Activated CD4-positive, alpha-beta T cell treated with anti-CD3 and anti-CD28 coated beads, Interleukin-10, Interleukin-2, amounts not matched to agents 100 ng/mL and 50 ng/mL, durations not matched to agents 16 hours and 8 hours (primary cell): ENCODE data around the gene TLK2.

Experiments
- DNase-seq: peaks from one replicate; pipeline ENCODE4 v3.0.0-alpha.2; 2020

The TLK2 gene

DNA sequence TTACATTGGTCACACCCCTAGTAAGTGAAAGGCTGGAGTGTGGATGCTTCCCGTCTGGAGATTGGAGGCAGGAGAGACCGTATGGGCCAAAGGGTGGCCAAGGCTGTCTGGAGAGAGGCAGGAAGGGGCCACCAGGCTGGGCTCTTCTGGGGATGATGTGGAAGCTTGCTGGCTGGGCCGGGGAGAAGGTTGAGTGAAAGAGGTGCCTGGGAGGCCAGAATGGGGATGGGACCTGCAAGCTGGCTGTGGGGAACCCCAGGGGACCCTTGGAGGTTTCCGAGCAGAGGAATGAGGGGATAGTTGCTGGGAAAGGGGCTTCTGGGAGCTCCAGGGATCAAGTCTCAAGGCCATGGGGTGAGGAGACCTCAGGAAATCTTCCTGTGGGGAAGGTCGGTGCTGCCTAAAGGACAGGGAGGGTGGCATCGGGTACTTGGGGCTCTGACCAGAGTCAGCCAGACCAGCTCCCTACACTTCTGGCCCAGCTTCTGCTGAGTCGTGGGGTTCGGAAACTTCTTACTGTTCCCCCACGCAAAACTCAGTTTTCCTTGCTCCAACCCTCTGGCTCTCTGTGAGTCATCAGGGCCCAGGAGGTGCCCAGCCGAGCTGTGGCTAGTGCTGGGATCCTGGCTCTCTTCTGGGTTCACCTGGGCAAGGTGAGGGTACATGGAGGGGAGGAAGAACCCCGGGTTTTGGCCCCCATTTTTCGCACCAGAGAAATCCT is 151.9 kb downstream of the TLK2 start:
- no peak for DNase-seq

DNA sequence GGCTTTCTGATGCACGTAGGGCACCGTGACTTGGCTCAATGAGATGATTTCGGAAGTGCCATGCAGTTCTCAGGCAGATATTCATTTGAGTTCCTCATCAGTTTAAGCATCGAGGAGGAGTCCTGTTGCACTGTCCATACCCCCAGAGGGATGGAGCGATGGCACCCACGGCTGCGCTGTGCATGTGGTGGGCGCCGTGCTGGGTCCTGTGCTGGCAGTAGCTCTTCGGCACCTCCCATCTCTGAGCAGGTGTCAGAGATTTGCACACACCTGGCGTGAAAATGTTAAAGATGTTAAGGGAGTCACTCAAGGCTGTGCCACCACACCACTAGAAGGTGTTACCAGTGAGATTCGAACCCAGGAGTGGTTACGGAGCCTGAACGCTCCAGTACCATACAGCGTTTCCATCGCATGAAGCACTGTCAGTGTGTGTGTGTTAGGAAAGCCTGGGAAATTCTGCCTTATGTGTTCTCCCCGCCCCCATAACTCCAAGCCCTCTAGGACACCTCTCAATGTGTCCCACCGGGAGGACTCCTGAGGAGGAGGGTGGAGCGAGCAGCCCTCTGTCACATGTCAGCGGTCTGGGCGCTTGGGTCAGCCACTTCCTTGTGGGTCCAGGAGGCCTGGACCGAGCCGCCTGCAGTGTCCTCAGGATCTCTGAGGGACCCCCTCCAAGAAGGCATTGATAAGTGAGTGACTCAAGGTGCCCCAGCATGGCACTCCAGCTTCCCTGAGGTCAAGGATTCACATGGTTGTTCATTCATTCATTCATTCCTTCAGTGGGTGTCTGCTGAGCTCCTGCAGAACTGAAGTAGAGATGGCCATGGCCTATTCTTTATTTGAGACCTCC is 152.7 kb downstream of the TLK2 start:
- DNase-seq = no peak

DNA sequence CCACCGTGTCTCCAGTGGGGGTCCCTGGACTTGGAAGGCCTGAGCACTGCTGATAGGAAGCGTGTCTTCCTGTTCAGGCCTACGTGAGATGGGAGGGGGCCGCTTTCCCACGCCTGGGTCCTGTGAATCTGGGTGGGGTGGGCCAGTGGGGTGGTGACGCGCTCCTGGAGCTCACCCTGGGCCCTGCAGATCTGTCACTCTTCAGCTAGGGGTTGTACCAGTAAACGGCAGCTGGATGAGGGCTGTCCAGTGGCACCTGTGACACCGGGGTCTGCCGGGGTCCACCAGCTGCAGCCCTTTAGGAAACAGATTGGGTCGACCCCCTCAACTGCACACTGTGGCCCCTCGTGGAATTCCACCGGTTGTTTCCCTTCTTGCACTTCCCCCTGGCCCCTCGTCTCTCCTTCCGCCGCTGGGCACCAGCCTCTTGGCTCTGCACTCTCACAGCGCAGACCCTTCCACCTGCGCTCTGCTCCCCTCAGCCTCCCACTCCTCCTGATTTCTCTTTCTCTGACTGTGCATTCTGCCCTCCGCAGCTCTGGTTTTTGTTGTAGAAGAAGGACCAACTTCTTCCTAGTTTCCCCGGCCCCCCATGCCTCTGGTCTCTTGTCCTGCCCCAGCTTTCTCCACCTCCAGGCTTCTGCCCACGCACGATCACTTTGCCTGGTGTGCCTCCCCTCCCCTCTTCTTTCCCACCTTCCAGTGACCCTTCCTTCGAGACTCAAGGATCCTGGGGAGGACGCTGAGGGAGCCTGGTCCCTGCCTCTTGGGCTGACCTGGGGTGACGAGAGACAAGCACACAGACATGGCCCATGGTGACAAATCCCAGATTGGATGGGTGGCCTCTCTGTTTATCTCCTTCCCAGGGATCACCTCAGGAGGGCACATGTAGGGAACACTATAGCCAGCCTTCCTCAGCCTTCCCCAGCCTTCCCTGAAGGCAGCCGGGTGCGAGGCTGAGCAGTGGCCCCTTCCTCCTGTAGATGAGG is 153.6 kb downstream of the TLK2 start:
- DNase-seq = no peak

- DNase-seq = no peak
Measured at GRCh38 chr17:62637809-62638208, 159.2 kb downstream of the TLK2 start.

DNA sequence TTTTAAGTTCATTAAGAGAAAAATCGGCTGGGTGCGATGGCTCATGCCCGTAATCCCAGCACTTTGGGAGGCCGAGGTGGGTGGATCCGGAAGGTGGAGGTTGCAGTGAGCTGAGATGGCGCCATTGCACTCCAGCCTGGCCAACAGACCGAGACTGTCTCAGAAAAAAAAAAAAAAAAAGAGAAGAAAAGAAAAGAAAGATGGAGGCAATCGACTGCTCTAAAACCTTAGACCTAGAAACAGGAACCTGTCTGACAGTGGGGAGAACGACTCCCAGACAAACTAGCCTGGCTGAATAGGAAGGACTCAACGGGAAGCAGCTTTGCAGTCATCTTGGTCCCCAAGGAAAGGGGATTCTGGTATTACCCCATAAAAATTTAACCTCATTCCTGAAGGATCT is 162.5 kb downstream of the TLK2 start:
- DNase-seq = no peak

- no peak for DNase-seq
Measured at GRCh38 chr17:62641951-62642350, 163.3 kb downstream of the TLK2 start.

- DNase-seq = no peak
Measured at GRCh38 chr17:62643496-62643895, 164.9 kb downstream of the TLK2 start.

GRCh38 chr17:62644487-62645173 is 166.0 kb downstream of the TLK2 start:
- no peak for DNase-seq

DNA sequence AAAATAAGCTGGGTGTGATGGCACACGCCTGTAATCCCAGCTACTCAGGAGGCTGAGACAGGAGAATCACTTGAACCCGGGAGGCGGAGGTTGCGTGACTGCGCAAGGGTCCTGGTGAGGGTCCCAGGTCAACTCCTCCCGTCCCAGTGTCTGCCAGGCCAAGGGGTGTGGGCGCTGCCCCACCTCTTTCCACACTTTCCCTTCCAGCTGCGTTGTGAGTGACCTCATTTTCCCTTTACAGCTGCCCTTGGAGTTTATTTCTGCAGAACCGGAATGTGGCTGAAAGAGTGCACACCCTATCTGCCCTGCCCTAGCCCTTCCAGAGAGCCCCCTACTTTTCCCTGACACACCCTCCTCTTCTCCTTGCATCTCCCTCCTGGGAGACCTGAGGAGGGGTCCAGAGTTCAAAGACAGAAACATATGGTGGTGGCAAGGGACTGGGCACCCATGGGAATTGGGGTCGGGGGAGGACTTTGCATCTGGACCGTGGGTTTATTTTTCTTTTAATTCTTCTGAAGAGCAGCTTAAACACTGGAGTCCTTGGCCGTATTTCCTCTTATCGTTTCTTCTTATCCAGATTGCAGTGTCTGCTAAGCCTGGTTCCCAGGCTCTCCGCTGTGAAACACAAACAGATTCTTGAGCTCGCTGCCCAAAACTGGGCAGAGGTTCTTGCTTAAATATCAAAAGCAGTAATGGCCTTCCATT is 169.8 kb downstream of the TLK2 start:
- DNase-seq = no peak

DNA sequence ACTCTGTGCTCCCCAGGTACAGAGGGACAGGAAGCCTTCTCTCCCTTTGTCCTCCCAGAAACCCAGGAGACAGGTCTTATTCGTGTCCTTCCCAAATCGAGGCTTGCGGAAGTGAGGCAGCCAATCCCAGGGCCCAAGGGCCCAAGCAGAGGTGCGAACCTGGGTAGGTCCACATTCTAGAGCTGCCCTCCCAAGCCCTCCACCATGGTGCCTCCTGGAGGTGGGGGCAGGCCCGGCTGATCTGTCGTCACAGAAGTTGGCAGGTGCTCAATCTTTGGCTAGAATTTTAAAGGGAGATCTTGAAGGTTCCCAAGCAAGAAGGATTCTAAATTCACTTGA is 170.3 kb downstream of the TLK2 start:
- no peak for DNase-seq

DNA sequence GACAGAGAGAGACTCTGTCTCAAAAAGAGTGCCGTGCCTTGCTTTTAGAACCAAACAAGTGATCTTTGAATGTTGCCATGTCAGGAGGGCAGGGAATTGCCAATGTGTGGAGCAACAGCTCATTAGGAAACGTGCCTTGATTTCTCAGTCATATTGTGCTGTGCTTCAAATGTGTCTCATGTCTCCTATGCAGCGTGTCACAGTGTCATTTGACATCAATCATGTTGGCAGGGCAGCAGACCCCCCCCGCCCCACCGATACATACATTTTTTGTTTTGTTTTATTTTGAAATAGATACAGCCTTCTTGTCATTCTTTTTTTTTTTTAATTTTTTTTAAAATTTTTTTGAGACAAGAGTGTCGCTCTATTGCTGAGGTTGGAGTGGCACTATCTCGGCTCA is 170.9 kb downstream of the TLK2 start:
- no peak for DNase-seq

DNA sequence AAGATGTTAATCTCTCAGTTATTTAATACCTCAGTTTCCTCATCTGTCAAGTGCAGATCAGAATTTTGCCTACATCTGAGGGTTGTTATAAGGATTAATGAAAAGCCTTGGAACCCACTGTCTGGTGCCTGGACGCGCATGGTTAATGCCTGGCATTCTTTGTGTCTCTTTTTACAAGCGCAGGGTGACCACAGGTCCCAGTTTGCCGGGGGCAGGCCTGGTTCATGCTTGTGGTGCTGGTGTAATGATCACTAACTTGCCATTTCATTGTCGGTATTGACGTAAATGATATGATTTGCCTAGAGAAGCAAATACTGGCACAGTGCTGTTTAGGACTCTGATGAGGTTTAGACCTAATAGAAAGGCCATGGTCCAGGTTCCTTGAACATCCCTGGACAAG is 172.0 kb downstream of the TLK2 start:
- DNase-seq = no peak

DNA sequence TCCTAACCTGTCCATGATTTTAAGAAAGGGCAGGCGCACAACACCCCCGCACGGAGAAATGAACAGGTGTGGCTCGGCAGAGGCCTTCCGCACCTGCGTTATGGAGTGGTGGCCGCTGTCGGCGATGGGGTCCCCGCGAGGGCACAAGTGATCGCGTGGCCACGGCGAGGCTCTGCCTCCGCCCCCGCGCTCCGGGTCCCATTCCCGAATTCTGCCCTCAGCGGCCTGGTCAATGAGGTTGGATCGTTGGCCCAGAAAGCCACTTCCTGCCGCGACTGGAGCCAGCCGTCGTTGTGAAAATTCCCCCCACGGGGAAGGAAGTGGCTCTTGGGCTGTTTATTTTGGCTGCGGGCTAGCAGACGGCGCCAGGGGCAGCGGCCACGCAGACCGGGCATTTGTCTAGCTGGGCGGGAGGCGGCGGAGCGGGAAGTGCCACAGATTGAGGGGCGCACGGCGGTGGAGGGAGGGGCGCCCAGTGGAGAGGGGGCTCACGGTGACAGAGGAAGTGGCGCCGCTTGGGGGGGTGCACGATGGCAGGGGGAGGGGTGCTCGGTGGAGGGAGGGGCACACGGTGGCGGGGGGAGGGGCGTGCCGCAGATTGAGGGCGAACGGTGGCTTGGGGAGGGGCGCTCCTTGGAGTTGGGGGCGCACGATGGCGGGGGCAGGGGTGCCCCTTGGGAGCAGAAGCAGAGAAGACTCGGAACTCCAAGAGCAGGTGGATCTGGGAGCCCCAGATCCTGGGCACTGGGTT is 173.8 kb downstream of the TLK2 start:
- DNase-seq = peak; percentile 58

DNA sequence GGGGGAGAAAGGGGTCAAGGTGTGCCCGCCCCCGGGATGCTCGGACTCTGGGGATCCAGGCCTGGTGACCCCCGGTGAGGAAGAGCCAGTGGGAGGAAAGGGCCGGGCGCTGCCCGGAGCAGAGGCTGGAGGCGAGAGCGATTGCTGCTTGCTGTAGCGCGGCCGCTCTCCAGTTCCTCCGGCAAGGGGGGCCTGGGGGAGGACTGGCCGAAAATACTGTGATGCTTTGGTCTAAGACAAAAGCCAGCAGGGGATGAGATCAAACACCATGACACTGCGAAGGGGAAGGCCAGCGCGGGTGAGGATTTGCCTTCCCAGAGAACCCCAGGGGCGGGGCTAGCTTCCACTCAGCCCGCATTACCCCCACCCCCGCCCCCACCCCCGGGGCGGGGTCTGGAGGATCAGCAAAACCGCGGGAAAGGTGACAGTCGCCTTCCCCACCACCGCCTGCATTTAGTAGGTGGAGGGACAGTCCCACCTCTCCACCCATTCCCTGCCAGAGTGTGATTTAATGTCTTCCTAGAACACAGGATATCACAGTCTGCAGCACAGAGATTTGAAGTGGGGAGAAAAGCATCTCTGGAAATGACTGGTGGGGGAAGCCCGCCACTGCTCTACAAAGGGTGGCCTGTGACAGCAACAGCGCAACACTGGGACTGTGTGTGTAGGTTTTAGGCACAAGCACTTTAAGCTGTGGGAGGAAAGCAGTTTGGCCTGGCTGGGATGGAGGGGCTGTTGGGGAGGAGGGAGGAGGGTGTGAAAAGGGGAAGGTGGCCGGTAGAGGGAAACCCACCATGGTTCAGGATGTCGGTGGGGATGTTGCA is 174.6 kb downstream of the TLK2 start:
- peak; percentile 98 for DNase-seq

GRCh38 chr17:62653826-62654761 is 175.5 kb downstream of the TLK2 start:
- peak; percentile 27 for DNase-seq

GRCh38 chr17:62655656-62656055 is 177.0 kb downstream of the TLK2 start:
- no peak for DNase-seq

GRCh38 chr17:62656446-62656845 is 177.8 kb downstream of the TLK2 start:
- no peak for DNase-seq

DNA sequence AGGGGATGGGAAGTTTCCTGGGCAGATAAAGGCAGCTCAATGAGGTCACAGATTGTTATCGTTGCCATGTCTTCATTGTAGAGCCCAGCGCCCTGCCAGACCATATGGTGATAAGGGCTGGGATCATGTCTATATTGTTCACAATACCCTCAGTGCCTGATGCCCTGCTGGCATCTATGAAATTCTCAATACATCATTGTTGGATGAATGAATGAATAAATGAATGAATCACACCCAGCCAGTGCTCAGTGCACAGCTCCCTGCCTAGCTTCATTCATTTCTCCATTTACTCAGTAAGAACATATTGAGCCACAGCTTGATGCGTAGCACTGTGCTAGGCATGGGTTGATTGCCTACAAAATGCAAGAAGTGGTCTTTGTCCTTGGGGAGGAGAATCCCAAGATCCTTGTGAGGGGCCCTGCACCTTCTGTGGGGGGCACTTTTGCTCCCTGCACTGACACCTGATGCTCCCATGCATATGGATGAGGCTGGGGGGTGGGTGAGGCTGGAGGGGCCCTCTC is 178.6 kb downstream of the TLK2 start:
- no peak for DNase-seq

DNA sequence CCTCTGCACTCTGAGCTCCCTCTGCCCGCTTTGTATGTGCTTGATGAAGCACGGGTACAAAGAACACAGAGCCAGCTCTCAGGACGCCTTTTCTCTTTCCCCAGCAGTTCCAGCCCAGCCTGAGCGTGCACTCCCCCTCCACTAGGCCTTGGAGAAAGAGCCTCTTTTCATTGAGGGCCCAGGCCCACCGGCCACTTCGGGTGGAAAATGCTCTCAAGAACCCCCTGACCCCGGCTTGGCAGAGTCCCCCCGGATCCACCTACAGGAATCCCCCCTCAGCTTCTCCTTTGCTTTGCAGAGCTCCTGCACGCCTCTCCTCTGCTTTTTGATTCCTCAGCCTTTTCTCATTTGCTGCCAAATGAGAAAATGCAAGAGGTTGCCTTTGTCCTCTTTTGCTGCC is 179.1 kb downstream of the TLK2 start:
- DNase-seq = no peak
